ENCODE data around the gene RUFY1.

RUFY1 gene

DNA sequence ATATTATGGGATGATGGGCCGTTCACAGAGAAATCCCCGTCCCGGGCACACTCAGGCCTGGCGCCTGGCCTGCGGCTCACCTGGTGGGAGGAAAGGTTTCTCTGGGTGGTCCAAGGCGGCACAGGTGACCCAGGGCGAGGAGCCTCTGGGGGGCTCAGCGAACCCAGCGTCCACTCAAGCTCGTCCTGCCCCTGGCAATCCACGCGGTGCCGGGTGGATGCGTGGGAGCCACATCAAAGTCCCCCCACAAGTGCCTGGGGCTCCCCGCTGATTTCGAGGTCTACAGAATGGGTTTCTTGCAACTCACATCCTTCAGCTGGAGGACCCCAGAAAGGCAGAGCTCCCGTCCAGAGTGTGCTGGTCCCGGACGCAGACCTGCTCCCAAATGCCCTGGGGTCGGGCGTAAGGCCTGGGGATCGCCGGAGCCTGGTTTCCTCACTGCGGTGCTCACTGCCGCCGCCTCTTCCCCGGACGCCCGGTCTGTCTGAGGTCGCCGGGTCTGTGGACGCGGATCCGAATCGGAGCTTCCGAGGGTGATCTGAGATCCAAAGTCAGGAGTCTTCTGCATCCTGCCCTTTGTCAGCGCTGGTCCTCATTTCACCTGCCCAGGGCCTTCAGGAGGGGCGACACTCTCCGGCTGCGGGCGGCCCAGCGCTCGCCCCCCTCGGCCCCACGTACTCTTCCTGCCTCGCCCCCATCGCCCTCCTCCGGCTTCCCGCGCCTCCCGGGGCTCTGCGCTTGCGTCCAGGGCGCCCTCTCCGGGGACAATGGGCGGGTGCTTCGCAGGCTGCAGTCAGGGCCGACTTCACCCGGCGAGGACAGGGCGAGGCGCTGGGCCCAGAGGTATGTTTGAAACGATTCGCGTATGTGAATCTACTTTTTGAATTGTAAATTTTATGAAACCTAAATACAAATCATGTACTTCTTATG is 20.0 kb upstream of the RUFY1 start:
- peak; percentile 78 for DNase-seq
- H3K4me1 ChIP-seq (ENCODE audit: control insufficient read depth, low read depth, low read length): no peaks in the 10 kb centered on the region
- no peak overlapping the region for H4K8ac ChIP-seq (ENCODE audit: low read depth, low read length)
- no peaks in the 10 kb centered on the region for H3K79me2 ChIP-seq (ENCODE audit: control insufficient read depth, insufficient read depth, low read length)
- no peak overlapping the region for H3K4me3 ChIP-seq (ENCODE audit: low read length)
- peak overlapping the region; percentile 76 for H3K56ac ChIP-seq (ENCODE audit: low read length)
- H3K4me2 ChIP-seq (ENCODE audit: low read length): peak overlapping the region; percentile 21
- H3K9ac ChIP-seq (ENCODE audit: low read length): peak overlapping the region; percentile 61
- H2BK5ac ChIP-seq (ENCODE audit: low read length): no peak overlapping the region
- H3K18ac ChIP-seq (ENCODE audit: low read length): peak overlapping the region; percentile 22
- no peaks in the 10 kb centered on the region for H3K27me3 ChIP-seq (ENCODE audit: insufficient read depth, low read length, poor library complexity)
- no peaks in the 10 kb centered on the region for H3K79me1 ChIP-seq (ENCODE audit: low read length)
- no peak overlapping the region for H2BK120ac ChIP-seq (ENCODE audit: low read depth, low read length)
- H2BK15ac ChIP-seq (replicated peaks; ENCODE audit: low read depth): no peak overlapping the region
- no CpG with 5 or more reads among the region's 65 CpGs for WGBS (ENCODE audit: extremely low coverage, insufficient coverage, low lambda C conversion rate)
- no peak overlapping the region for H3K27ac ChIP-seq (ENCODE audit: low read depth, low read length)
- no peak overlapping the region for H2AK5ac ChIP-seq (ENCODE audit: low read length)
- no peak overlapping the region for H4K5ac ChIP-seq (ENCODE audit: low read length)
- H3K36me3 ChIP-seq (ENCODE audit: control insufficient read depth, insufficient read depth, low read length): no peaks in the 10 kb centered on the region
- H3K23ac ChIP-seq (ENCODE audit: low read length): no peak overlapping the region
- H3K4ac ChIP-seq (ENCODE audit: low read depth, low read length): no peak overlapping the region

DNA sequence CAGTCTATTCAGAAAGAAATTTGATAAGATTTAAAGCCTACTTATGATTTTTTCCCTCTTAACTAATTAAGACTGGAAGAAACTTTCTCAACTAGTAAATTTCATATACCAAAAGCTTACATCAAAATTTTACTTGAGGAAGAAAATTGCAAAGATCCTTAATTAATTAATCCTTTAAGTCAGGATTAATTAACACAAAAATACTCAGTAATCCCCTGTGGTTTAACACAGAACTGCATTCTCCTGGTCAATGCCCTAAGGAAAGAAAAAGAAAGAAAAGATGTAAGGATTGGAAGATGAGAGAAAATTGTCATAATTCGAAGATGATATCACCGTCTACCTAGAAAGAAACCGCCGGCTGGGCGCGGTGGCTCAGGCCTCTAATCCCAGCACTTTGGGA is 17.3 kb upstream of the RUFY1 start:
- no peaks in the 10 kb centered on the region for H3K79me2 ChIP-seq (ENCODE audit: control insufficient read depth, insufficient read depth, low read length)
- no peak overlapping the region for H3K4me3 ChIP-seq (ENCODE audit: low read length)
- no peaks in the 10 kb centered on the region for H3K27me3 ChIP-seq (ENCODE audit: insufficient read depth, low read length, poor library complexity)
- no peak overlapping the region for H2AK5ac ChIP-seq (ENCODE audit: low read length)
- H3K79me1 ChIP-seq (ENCODE audit: low read length): no peaks in the 10 kb centered on the region
- H3K23ac ChIP-seq (ENCODE audit: low read length): no peak overlapping the region
- H3K4me1 ChIP-seq (ENCODE audit: control insufficient read depth, low read depth, low read length): no peaks in the 10 kb centered on the region
- no CpG with 5 or more reads among the region's 6 CpGs for WGBS (ENCODE audit: extremely low coverage, insufficient coverage, low lambda C conversion rate)
- H3K9ac ChIP-seq (ENCODE audit: low read length): no peak overlapping the region
- H4K8ac ChIP-seq (ENCODE audit: low read depth, low read length): no peak overlapping the region
- DNase-seq: no peak
- H3K18ac ChIP-seq (ENCODE audit: low read length): no peak overlapping the region
- no peak overlapping the region for H2BK5ac ChIP-seq (ENCODE audit: low read length)
- H3K4me2 ChIP-seq (ENCODE audit: low read length): no peak overlapping the region
- no peak overlapping the region for H3K56ac ChIP-seq (ENCODE audit: low read length)
- H3K27ac ChIP-seq (ENCODE audit: low read depth, low read length): no peak overlapping the region
- H3K4ac ChIP-seq (ENCODE audit: low read depth, low read length): no peak overlapping the region
- H3K36me3 ChIP-seq (ENCODE audit: control insufficient read depth, insufficient read depth, low read length): no peaks in the 10 kb centered on the region
- no peak overlapping the region for H2BK120ac ChIP-seq (ENCODE audit: low read depth, low read length)
- H4K5ac ChIP-seq (ENCODE audit: low read length): no peak overlapping the region
- H2BK15ac ChIP-seq (replicated peaks; ENCODE audit: low read depth): no peak overlapping the region

DNA sequence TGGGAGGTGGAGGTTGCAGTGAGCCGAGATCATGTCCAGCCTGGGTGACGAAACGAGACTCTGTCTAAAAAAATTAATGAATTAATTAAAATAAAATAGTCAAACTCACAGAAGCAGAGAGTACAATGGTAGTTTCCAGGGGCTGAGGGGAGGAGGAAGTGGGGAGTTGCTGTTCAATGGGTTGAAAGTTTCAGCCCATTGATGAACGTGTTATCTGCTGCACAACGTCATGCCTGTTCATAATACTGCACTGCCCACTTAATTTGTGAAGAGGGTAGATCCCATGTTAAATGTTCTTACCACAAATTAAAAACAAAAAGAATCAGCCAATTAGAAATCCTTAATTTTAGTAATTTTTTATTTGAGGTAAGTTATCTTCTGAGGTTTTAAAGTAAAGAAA is 16.4 kb upstream of the RUFY1 start:
- H3K18ac ChIP-seq (ENCODE audit: low read length): no peak overlapping the region
- H4K5ac ChIP-seq (ENCODE audit: low read length): no peak overlapping the region
- no peak for DNase-seq
- H3K4me3 ChIP-seq (ENCODE audit: low read length): no peak overlapping the region
- H2BK5ac ChIP-seq (ENCODE audit: low read length): no peak overlapping the region
- no peak overlapping the region for H3K9ac ChIP-seq (ENCODE audit: low read length)
- no peak overlapping the region for H3K23ac ChIP-seq (ENCODE audit: low read length)
- H3K4me1 ChIP-seq (ENCODE audit: control insufficient read depth, low read depth, low read length): no peaks in the 10 kb centered on the region
- H3K27me3 ChIP-seq (ENCODE audit: insufficient read depth, low read length, poor library complexity): no peaks in the 10 kb centered on the region
- no peak overlapping the region for H2AK5ac ChIP-seq (ENCODE audit: low read length)
- WGBS (ENCODE audit: extremely low coverage, insufficient coverage, low lambda C conversion rate): no CpG with 5 or more reads among the region's 5 CpGs
- no peaks in the 10 kb centered on the region for H3K79me2 ChIP-seq (ENCODE audit: control insufficient read depth, insufficient read depth, low read length)
- no peak overlapping the region for H4K8ac ChIP-seq (ENCODE audit: low read depth, low read length)
- no peaks in the 10 kb centered on the region for H3K36me3 ChIP-seq (ENCODE audit: control insufficient read depth, insufficient read depth, low read length)
- no peak overlapping the region for H2BK120ac ChIP-seq (ENCODE audit: low read depth, low read length)
- no peaks in the 10 kb centered on the region for H3K79me1 ChIP-seq (ENCODE audit: low read length)
- H3K4me2 ChIP-seq (ENCODE audit: low read length): no peak overlapping the region
- no peak overlapping the region for H3K4ac ChIP-seq (ENCODE audit: low read depth, low read length)
- no peak overlapping the region for H3K27ac ChIP-seq (ENCODE audit: low read depth, low read length)
- no peak overlapping the region for H2BK15ac ChIP-seq (replicated peaks; ENCODE audit: low read depth)
- no peak overlapping the region for H3K56ac ChIP-seq (ENCODE audit: low read length)

DNA sequence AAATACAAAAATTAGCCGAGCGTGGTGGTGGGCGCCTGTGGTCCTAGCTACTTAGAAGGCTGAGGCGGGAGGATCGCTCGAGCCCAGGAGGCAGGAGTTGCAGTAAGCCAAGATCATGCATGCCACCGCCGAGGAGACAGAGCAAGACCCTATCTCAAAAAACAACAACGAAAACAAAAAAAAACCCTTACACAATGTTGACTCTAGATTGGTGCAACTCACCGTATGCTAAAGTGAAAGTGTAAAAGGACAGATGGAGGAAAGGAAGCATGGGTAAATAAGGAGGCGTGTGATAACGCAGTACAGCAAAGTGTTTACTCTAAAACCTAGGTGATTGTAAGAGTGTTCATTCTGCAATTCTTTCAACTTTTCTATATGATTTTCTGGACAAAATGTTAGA is 15.9 kb upstream of the RUFY1 start:
- no peak overlapping the region for H3K4ac ChIP-seq (ENCODE audit: low read depth, low read length)
- H2BK5ac ChIP-seq (ENCODE audit: low read length): no peak overlapping the region
- H2BK120ac ChIP-seq (ENCODE audit: low read depth, low read length): no peak overlapping the region
- H3K9ac ChIP-seq (ENCODE audit: low read length): no peak overlapping the region
- no peak overlapping the region for H3K18ac ChIP-seq (ENCODE audit: low read length)
- no peak overlapping the region for H2AK5ac ChIP-seq (ENCODE audit: low read length)
- no peaks in the 10 kb centered on the region for H3K36me3 ChIP-seq (ENCODE audit: control insufficient read depth, insufficient read depth, low read length)
- no peak overlapping the region for H2BK15ac ChIP-seq (replicated peaks; ENCODE audit: low read depth)
- H3K23ac ChIP-seq (ENCODE audit: low read length): no peak overlapping the region
- no peak overlapping the region for H3K4me2 ChIP-seq (ENCODE audit: low read length)
- no peak overlapping the region for H3K4me3 ChIP-seq (ENCODE audit: low read length)
- H4K8ac ChIP-seq (ENCODE audit: low read depth, low read length): no peak overlapping the region
- WGBS (ENCODE audit: extremely low coverage, insufficient coverage, low lambda C conversion rate): no CpG with 5 or more reads among the region's 12 CpGs
- H3K4me1 ChIP-seq (ENCODE audit: control insufficient read depth, low read depth, low read length): no peaks in the 10 kb centered on the region
- H3K79me1 ChIP-seq (ENCODE audit: low read length): no peaks in the 10 kb centered on the region
- H3K56ac ChIP-seq (ENCODE audit: low read length): no peak overlapping the region
- no peak overlapping the region for H4K5ac ChIP-seq (ENCODE audit: low read length)
- H3K79me2 ChIP-seq (ENCODE audit: control insufficient read depth, insufficient read depth, low read length): no peaks in the 10 kb centered on the region
- H3K27ac ChIP-seq (ENCODE audit: low read depth, low read length): no peak overlapping the region
- H3K27me3 ChIP-seq (ENCODE audit: insufficient read depth, low read length, poor library complexity): no peaks in the 10 kb centered on the region
- DNase-seq: no peak

DNA sequence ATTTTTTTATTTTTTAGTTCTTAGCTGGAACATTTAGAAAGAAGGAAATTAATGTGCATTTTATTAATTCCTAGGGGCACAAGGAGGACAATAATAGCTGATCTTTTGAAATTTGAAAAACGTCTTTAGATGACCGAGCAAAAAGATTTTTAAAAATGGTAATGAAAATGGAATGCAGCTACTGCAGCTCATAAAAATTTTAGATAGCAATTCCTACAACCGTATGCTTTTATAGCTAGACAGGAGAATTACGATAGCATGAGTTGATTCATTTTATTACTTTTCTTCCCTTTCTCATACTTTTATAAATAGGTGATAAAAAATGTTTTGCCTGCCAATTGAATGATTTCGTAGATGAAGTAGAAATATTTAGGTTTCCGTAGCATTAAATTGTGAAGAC is 13.7 kb upstream of the RUFY1 start:
- Histone ChIP-seq H3K79me2 (ENCODE audit: control insufficient read depth, insufficient read depth, low read length) (no peaks in the 10 kb centered on the region), H2BK15ac (replicated peaks; ENCODE audit: low read depth) (no peak overlapping the region), H2BK5ac (ENCODE audit: low read length) (no peak overlapping the region), H3K36me3 (ENCODE audit: control insufficient read depth, insufficient read depth, low read length) (no peaks in the 10 kb centered on the region), H3K4me3 (ENCODE audit: low read length) (no peak overlapping the region), H3K4me1 (ENCODE audit: control insufficient read depth, low read depth, low read length) (no peaks in the 10 kb centered on the region), H3K18ac (ENCODE audit: low read length) (no peak overlapping the region), H3K9ac (ENCODE audit: low read length) (no peak overlapping the region), H3K4ac (ENCODE audit: low read depth, low read length) (no peak overlapping the region), H2BK120ac (ENCODE audit: low read depth, low read length) (no peak overlapping the region), H3K27me3 (ENCODE audit: insufficient read depth, low read length, poor library complexity) (no peaks in the 10 kb centered on the region), H3K56ac (ENCODE audit: low read length) (no peak overlapping the region), H3K4me2 (ENCODE audit: low read length) (no peak overlapping the region), H3K79me1 (ENCODE audit: low read length) (no peaks in the 10 kb centered on the region), H3K23ac (ENCODE audit: low read length) (no peak overlapping the region), H4K8ac (ENCODE audit: low read depth, low read length) (no peak overlapping the region), H3K27ac (ENCODE audit: low read depth, low read length) (no peak overlapping the region), H4K5ac (ENCODE audit: low read length) (no peak overlapping the region), H2AK5ac (ENCODE audit: low read length) (no peak overlapping the region)
- no CpG with 5 or more reads among the region's 6 CpGs for WGBS (ENCODE audit: extremely low coverage, insufficient coverage, low lambda C conversion rate)
- DNase-seq: no peak

DNA sequence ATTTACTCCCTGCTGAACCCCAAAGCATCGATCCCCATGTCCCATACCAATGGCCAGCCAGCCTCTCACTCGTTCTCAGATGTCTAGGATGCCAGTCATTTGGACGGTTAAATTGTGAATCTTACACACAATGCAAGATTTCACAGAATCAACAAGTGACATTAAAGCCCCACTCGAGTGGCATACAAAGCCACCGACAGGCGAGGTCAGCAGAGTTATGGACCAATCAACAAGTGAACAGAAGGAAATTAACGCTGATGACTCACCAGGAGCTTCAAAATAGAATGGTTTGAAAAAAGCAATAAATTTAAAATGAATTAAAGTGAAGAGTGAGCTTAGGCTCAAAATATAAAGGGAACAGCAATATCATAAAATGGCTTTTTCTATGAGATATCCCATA is 8.2 kb upstream of the RUFY1 start:
- H3K27ac ChIP-seq (ENCODE audit: low read depth, low read length): no peak overlapping the region
- H2BK15ac ChIP-seq (replicated peaks; ENCODE audit: low read depth): no peak overlapping the region
- no peaks in the 10 kb centered on the region for H3K4me1 ChIP-seq (ENCODE audit: control insufficient read depth, low read depth, low read length)
- H3K4ac ChIP-seq (ENCODE audit: low read depth, low read length): no peak overlapping the region
- no peak overlapping the region for H2AK5ac ChIP-seq (ENCODE audit: low read length)
- H4K5ac ChIP-seq (ENCODE audit: low read length): no peak overlapping the region
- no CpG with 5 or more reads among the region's 7 CpGs for WGBS (ENCODE audit: extremely low coverage, insufficient coverage, low lambda C conversion rate)
- H3K79me1 ChIP-seq (ENCODE audit: low read length): no peaks in the 10 kb centered on the region
- H3K79me2 ChIP-seq (ENCODE audit: control insufficient read depth, insufficient read depth, low read length): no peaks in the 10 kb centered on the region
- no peak overlapping the region for H3K18ac ChIP-seq (ENCODE audit: low read length)
- H3K4me2 ChIP-seq (ENCODE audit: low read length): no peak overlapping the region
- H3K23ac ChIP-seq (ENCODE audit: low read length): no peak overlapping the region
- no peak overlapping the region for H3K56ac ChIP-seq (ENCODE audit: low read length)
- DNase-seq: no peak
- no peak overlapping the region for H2BK5ac ChIP-seq (ENCODE audit: low read length)
- H3K36me3 ChIP-seq (ENCODE audit: control insufficient read depth, insufficient read depth, low read length): no peaks in the 10 kb centered on the region
- H3K27me3 ChIP-seq (ENCODE audit: insufficient read depth, low read length, poor library complexity): no peaks in the 10 kb centered on the region
- no peak overlapping the region for H4K8ac ChIP-seq (ENCODE audit: low read depth, low read length)
- no peak overlapping the region for H2BK120ac ChIP-seq (ENCODE audit: low read depth, low read length)
- H3K9ac ChIP-seq (ENCODE audit: low read length): no peak overlapping the region
- no peak overlapping the region for H3K4me3 ChIP-seq (ENCODE audit: low read length)

All from mesendoderm (in vitro differentiated cells).